GM18498 (cell line): ENCODE results near the gene FOXO3.
"Not testable (repeated sequence)": the region's sequence is repeated elsewhere in the genome, so short reads cannot be mapped to it uniquely, and the experiment has no call there.

Source experiments
- ATAC-seq: cut with Tn5 transposase; IDR thresholded peaks from one replicate; pipeline ENCODE4 v1.9.1; 2021; ENCODE audit warnings: mild to moderate bottlenecking, moderate library complexity; ENCODE audit not compliant: unreplicated experiment

Gene FOXO3

GRCh38 chr6:108560463-108561308, at the start of gene FOXO3:
FOXO3 (plus strand) TSS chr6:108560917; CDS start chr6:108561209, 292 bp downstream.
- no peak for ATAC-seq

DNA sequence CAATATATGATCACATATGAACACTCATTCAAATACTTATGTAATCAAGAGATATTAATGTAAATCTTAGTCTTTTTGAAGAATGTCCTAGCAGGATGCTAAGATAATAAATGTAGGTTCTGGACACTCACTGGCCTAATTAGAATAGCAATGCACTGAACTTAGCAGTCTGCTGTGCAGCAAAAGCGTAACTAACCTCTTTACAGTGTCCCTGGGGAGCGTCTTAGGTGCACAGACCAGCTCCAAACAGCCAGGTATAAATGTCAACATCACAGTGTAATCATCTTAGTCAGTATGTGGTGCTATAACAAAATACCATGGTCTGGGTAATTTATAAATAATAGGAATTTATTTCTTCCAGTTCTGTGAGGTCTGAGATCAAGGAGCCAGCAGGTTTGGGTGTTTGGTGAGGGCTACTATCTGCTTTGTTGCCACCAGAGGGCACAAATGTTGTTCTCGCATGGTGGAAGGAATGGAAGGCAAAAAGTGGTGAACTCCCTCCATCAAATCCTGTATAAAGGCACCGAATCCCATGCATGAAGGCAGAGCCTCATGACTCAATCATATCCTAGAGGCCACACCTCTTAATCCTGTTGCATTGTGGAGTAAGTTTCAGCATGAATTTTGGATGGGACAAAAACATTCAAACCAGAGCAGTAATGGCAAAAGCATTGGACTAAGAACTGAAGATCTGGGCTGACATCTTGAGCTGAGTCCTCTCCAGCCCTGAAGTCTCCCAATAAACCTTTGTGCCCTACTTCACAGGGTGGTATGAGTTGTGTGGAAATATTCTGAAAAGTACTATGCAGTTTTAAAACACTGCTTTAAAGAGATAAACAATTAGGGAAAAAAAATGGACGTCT, 41.8 kb upstream of the FOXO3 start:
- ATAC-seq = no peak

- ATAC-seq = no peak
These were observed 39.1 kb upstream of the FOXO3 start for GRCh38 chr6:108521616-108522107.

GRCh38 chr6:108523697-108524096, 37.0 kb upstream of the FOXO3 start:
- ATAC-seq = no peak

DNA sequence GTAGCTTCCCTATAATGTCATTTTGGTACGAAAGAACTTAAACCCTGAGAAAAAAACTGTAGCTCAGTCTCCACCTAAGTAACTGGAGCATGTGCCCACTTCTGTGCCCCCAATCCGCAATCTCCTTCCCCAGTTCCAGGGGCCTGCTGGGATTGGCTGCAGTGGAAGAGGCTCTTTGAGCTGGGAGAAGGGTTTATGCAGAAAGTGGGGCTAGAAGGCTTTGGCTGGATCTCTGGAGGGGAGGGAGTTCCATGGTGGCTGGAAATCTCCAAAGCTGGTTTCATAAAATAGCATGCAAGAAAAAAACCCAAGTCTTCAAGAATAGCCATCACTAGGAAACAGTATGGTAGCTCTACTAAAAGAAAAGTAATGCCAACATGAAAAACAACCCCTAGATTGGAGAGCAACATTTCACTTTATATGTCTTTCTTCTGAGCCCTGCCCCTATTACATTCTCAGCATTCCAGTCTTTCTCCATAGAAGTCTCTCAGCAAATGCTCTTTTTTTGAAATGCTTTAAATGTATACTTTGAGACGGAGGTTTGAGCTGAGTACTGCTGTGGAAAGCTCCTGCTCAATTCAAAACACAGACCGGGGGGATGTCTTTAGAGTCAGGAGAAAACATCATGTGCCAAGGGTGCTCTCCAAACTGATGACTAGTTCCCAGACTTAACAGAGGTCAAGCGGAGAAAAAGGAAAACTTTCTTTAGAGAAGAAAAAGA, 36.0 kb upstream of the FOXO3 start:
- ATAC-seq = no peak

DNA sequence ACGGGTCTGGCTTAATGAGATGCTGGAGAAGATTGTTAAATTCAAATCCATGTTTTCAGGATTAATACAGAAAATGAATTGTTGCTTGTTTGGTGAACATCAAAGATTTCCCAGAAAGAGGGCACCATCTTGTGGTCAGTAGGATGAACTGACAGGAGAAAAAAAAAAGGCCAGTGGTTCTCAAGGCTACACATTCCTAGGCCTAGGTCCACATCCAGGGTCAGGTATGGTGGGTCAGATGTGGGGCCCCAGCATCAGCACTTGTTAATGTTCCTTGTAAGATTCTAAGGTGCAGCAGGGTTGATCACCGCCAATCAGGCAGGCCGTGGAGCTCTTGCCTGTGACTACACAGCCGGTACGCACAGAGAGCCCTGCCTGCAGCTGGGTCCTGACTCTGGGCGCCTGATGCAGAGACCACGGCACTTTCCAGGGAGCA, 34.0 kb upstream of the FOXO3 start:
- no peak for ATAC-seq

DNA sequence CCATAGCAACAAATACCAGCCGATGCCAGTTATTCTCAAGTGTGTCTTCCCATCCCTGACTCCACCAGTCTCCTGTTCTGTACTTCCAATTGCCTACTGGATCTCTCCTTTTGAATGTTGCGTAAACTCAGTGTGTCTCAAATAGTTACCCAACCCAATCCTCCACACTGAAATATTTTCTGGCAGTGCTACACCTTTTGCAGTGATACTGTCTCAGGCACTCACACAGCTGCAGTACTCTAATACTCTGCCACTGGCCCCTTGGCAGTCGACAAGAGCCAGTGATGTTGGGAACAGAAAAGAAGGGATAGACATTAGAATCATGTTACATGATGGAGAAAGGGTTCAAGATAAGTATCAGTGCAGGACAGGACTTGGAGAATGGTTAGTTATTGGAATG, 31.8 kb upstream of the FOXO3 start:
- no peak for ATAC-seq

- no peak for ATAC-seq
These were observed 29.4 kb upstream of the FOXO3 start for GRCh38 chr6:108531332-108531731.

DNA sequence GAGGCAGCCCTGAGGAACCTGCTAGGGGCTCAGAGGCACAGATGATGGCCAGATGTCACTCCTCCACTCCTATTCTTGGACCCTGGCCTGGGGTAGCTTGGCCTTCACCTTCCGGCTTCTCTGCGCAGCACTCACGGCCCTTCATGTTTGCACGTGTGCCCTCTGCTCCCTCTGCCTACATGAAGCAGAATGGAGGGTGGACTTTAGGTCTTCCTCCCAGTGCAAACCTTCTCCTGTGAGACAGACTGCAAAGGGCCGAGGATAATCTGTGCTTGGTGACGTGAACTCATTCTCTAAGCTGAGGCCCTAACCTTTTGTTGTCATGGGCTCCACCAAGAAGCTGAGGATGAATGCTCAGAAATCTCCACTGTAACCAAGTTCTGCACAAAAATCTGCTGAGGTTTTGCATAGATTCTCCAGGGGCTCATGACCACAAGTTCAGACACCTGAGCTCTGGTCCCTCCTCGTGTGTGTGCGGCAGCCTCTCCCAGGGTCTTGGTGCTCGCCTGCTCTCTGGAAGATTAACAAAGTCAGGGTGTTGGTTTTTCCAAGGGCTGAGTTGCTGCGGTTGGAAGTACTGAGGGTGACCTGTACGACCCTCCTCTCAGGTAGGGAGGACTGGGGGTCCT, 25.5 kb upstream of the FOXO3 start:
- ATAC-seq = no peak

DNA sequence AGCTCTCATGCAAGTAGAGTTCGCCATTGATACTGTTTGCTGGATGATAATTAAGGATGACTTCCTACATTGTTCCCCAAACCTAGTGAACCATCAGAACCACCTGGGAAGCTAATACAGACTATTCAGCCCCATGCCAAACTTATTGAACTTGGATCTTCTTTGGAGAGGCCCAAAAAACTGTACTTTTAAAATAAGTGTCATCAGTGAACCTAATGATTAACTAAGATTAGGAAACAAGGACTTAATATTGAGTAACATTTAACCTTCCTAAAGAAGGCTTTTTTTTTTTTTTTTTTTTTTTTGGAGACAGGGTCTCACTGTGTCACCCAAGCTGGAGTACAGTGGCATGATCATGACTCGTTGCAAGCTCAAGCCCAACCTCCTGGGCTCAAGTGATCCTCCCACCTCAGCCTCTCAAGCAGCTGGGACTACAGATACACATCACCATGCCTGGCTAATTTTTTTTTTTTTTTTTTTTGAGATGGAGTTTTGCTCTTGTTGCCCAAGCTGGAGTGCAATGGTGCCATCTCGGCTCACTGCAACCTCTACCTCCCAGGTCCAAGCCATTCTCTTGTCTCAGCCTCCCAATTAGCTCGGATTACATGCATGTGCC, 24.7 kb upstream of the FOXO3 start:
- not testable (repeated sequence) for ATAC-seq

- no peak for ATAC-seq
These were observed 18.6 kb upstream of the FOXO3 start for GRCh38 chr6:108541843-108542759.

- no peak for ATAC-seq
These were observed 17.4 kb upstream of the FOXO3 start for GRCh38 chr6:108543175-108543940.

DNA sequence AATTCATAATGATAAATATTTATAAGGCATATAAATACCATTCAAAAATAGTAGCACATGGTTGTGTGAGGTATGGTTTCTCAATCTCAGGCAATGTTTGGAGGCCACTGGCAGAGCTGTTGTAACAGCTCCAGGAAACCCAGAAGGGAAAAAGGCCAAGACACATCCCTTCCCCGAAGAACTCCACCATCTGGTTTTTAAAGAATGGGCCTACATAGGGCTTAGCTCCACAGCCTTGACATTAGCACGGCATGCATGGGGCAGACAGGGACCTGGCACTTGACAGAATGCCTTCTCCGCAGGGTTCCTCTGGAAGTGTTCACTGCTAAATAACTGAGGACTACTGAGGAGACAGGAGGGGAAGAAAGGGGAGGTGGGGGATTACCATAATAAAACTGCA, 16.1 kb upstream of the FOXO3 start:
- ATAC-seq = no peak

DNA sequence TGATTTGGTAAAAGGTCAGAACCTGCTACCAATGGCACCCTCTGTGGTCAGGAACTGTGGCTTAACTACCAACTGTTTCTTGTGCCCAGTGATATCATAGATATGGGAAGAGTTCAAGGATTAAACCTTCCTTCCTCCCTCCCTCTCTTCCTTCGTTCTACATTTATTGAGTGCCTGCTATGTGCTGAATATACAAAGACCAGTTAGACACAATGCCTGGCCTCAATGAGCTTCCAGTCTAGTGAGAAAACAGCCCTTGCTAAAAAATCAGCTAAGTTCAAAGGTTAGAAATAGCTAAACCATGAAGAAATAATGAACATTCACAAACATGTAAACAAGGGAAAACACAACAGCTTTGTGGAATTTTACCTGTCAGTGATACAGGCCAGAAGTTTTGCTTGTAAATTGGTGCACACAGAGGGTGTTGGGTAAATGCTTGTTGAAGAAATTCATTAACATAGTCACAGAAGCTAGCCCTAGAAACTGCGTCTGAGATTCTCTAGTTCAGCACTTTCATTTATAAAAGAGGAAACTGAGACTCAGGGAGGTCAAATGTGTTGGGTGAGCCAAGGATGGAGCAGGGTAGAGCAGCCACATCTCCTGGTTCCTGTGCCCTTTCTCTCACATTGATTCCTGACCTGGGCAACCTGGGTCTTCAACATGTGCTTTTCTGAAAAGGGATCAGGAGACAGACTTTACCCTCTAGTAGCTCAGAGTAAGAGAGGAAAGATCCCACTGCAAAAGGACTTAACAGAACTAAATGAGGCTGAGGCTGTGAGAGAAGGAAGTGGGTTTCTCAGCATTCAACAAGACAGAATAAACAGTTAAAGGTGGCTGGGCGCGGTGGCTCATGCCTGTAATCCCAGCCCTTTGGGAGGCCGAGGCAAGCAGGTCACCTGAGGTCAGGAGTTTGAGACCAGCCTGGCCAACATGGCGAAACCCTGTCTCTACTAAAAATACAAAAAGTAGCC, 14.4 kb upstream of the FOXO3 start:
- ATAC-seq = no peak

GRCh38 chr6:108549241-108549640, 11.5 kb upstream of the FOXO3 start:
- ATAC-seq = no peak

GRCh38 chr6:108549741-108550140, 11.0 kb upstream of the FOXO3 start:
- no peak for ATAC-seq

DNA sequence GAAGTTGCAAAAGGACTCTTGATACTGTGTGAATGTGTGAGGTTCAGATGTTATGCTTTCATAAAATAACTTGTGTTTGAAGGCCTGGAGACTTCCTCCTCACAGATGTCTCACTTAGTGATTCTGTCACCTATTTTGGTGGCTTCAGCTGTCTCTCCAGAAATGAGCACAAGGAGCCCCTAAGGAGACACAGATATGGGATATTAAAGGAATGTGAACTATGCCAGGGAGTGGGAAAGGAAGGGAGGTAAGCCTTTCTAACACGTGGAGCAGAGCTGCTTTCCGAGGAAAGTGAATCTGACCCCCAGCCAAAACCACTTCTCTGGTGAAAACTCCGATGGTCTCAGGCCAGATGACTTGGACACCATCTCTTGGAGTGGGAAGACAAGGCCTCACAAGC, 10.5 kb upstream of the FOXO3 start:
- ATAC-seq = no peak
